ENCODE measurements around the gene IDE.

DNA sequence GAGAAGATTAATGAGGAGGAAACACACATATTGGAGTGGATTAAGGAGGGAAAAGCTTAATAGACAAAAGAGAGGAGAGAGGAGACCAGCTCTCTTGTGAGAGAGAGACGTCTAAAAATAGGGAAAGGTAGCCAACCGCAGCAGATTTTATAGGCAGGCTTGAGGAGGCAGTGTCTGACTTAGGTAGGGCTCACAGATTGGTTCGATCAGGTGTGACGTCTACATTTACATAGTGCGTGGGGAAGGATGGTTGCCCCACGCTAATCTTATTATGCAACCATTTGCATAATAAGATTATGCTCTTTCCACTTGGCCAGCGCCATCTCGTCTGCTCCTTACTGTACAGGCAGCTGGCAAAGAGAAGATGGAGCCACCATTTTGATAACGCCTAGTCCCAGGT, 160.9 kb downstream of the IDE start:
- no peak for TF ChIP-seq EZH2 (IDR thresholded peaks at IDR 0.05; ENCODE audit: borderline replicate concordance, low read depth, low read length, severe bottlenecking)
- TF ChIP-seq, protein P1, sequence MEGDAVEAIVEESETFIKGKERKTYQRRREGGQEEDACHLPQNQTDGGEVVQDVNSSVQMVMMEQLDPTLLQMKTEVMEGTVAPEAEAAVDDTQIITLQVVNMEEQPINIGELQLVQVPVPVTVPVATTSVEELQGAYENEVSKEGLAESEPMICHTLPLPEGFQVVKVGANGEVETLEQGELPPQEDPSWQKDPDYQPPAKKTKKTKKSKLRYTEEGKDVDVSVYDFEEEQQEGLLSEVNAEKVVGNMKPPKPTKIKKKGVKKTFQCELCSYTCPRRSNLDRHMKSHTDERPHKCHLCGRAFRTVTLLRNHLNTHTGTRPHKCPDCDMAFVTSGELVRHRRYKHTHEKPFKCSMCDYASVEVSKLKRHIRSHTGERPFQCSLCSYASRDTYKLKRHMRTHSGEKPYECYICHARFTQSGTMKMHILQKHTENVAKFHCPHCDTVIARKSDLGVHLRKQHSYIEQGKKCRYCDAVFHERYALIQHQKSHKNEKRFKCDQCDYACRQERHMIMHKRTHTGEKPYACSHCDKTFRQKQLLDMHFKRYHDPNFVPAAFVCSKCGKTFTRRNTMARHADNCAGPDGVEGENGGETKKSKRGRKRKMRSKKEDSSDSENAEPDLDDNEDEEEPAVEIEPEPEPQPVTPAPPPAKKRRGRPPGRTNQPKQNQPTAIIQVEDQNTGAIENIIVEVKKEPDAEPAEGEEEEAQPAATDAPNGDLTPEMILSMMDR (IDR thresholded peaks at IDR 0.05; ENCODE audit: borderline replicate concordance, extremely low read depth, low read length, poor library complexity, severe bottlenecking), result no peak

All from DND-41 (cell line).